SK-N-SH (cell line): Measurements from ENCODE around the gene ZNF219.

Experiments
- CTCF ChIP-seq: fragments of 200-600 bp; sonication (generic); IDR thresholded peaks from 2 replicates; pipeline ENCODE4 v1.6.1; 2017; ENCODE audit warnings: antibody characterized with exemption, mild to moderate bottlenecking, moderate library complexity
- EP300 ChIP-seq, 2 experiments: IDR thresholded peaks; 2 replicates each; pipeline versions ENCODE4 v1.4.0 to v1.6.1; 2012; ENCODE audit warnings: borderline replicate concordance in 1 of 2, low read depth in 1 of 2, low read length in 1 of 2
- MAX ChIP-seq: IDR thresholded peaks from 2 replicates; pipeline ENCODE4 v1.4.0; 2012; ENCODE audit warnings: low read depth
- POLR2AphosphoS5 ChIP-seq: IDR thresholded peaks from 2 replicates; pipeline ENCODE4 v1.6.1; 2012; ENCODE audit warnings: low read depth, low read length
- TAF1 ChIP-seq: IDR thresholded peaks from 2 replicates; pipeline ENCODE4 v1.6.1; 2012; ENCODE audit warnings: low read depth, mild to moderate bottlenecking, low read length, moderate library complexity, borderline replicate concordance
- USF1 ChIP-seq: IDR thresholded peaks from 2 replicates; pipeline ENCODE4 v1.4.0; 2012; ENCODE audit warnings: low read depth, borderline replicate concordance
- USF2 ChIP-seq: fragments of 150-350 bp; IDR thresholded peaks from 2 replicates; pipeline ENCODE4 v1.6.1; 2017; ENCODE audit warnings: antibody characterized with exemption, low read length, low read depth, borderline replicate concordance

GRCh38 chr14:21042918-21043317 lies 55.5 kb downstream of the ZNF219 start:
- TF ChIP-seq USF2 (no peak), POLR2AphosphoS5 (no peak), USF1 (no peak), MAX (peak; percentile 29; the same call in 1 of the 2 replicates), CTCF (no peak), TAF1 (no peak), EP300 (IDR thresholded peaks at IDR 0.05; ENCODE audit: borderline replicate concordance in 1 of 2, low read depth in 1 of 2, low read length in 1 of 2) (no peak)
